Heart left ventricle (tissue), 16 donors: Measurements from ENCODE around the gene CDCA3. TPM values are rescaled to one million over a fixed set of nuclear protein-coding genes. Genes with fewer than 3 reads are reported as not detected.
"Not testable (repeated sequence)": the region's sequence is repeated elsewhere in the genome, so short reads cannot be mapped to it uniquely, and the experiment has no call there.

Source experiments
- ATAC-seq, 4 donors: fragments of 200-7000 bp; cut with Tn5 transposase; one replicate each; pipeline ENCODE4 v1.9.1; 2020 to 2022; ENCODE audit warnings: moderate library complexity in 4 of 4, mild to moderate bottlenecking in 3 of 4, moderate number of reproducible peaks in 1 of 4
- DNase-seq, 5 donors: peaks; one replicate each; pipeline ENCODE4 v3.0.0-alpha.2; 2020
- H3K27ac ChIP-seq, 12 donors: fragments of 200-600 bp; sonication (generic) in 4 of 12; one replicate each; pipeline versions ENCODE4 v1.5.0 to v1.8.0; 2016 to 2022; ENCODE audit warnings: mild to moderate bottlenecking in 2 of 12
- H3K27me3 ChIP-seq, 9 donors: fragments of 200-600 bp; sonication (generic) in 2 of 9; one replicate each; pipeline versions ENCODE4 v1.5.1 to v1.8.0; 2016 to 2022; ENCODE audit warnings: mild to moderate bottlenecking in 3 of 9
- H3K36me3 ChIP-seq, 9 donors: fragments of 200-600 bp; sonication (generic) in 2 of 9; one replicate each; pipeline versions ENCODE4 v1.5.0 to v1.8.0; 2018 to 2022; ENCODE audit warnings: mild to moderate bottlenecking in 2 of 9
- H3K4me1 ChIP-seq, 12 donors: fragments of 200-600 bp; sonication (generic) in 4 of 12; one replicate each; pipeline versions ENCODE4 v1.5.0 to v1.8.0; 2016 to 2022; ENCODE audit warnings: mild to moderate bottlenecking in 3 of 12
- H3K4me3 ChIP-seq, 12 donors: fragments of 200-600 bp; sonication (generic) in 4 of 12; one replicate each; pipeline versions ENCODE4 v1.5.0 to v1.8.0; 2017 to 2022; ENCODE audit warnings: mild to moderate bottlenecking in 9 of 12, moderate library complexity in 4 of 12
- H3K9me3 ChIP-seq, 12 donors: fragments of 200-600 bp; sonication (generic) in 4 of 12; one replicate each; pipeline versions ENCODE4 v1.5.0 to v1.8.0; 2016 to 2022; ENCODE audit warnings: mild to moderate bottlenecking in 1 of 12
- POLR2A ChIP-seq, 2 donors: fragments of 450-650 bp; IDR thresholded peaks; one replicate each; pipeline ENCODE4 v1.6.1; 2017; ENCODE audit warnings: antibody characterized with exemption in 2 of 2, mild to moderate bottlenecking in 2 of 2, moderate library complexity in 2 of 2
- WGBS, 4 donors: extraction: QIAGEN DNeasy Blood & Tissue Kit in 2 of 4; methylation state at CpG; one replicate each; pipeline versions ENCODE4 v1.1.5 to v1.1.7; 2013 to 2018; 5-methylcytosine and 5-hydroxymethylcytosine counted together
- intact Hi-C, 10 donors: fragments of 100-400 bp; cut with DNase I; formaldehyde crosslinking; loops; one replicate each; pipeline versions ENCODE4 v1.11.1 to v1.14.2; 2022
- polyA plus RNA-seq, 2 donors: library from polyadenylated mRNA; stranded (reverse); fragments of 200-250 nt; gene quantifications; one replicate each; pipeline ENCODE4 v1.2.3, GENCODE V29; 2013
- total RNA-seq, 9 donors: library from RNA; depleted of rRNA in 2 of 9; stranded (reverse); fragments of >200 nt in 2 of 9; fragmentation: NEBNext Ultra II Directional in 3 of 9; extraction: Animal tissue kit (Norgen Biotek cat#: 25700) in 3 of 9; gene quantifications; one replicate each; pipeline versions ENCODE4 v1.1.0 to v1.2.4, GENCODE V29; 2016 to 2023
- TF ChIP-seq, protein P1 (sequence below), 12 donors: fragments of 200-600 bp; sonication (generic) in 4 of 12; IDR thresholded peaks; one replicate each; pipeline versions ENCODE4 v1.5.0 to v1.8.0; 2018 to 2022; ENCODE audit warnings: antibody characterized with exemption in 12 of 12, mild to moderate bottlenecking in 5 of 12
- donor health status: ischemic (EF 13 %, LVEDD 7.1; RV severe dilation, severe dysfunction).
- donor health status: healthy with polysubstance abuse.
- donor health status: DM: no; HTN: yes; CAD: no.
- donor health status: DM: no; HTN: no; CAD: no.
- donor health status: ischemic (EF 25% LVEDD 6.9; RV normal size, moderate dysfunction).
- donor health status: ischemic (EF 25% LVEDD 5.7; RV mildly dilated, moderate dysfunction).
- donor health status: healthy.
- donor health status: DM: yes; HTN: yes; CAD: no.
- donor health status: ischemic (EF 35%, LVEDD 5.7; RV mildly dilated, moderate dysfunction).
- donor health status: nonischemic (EF 11% LVEDD 7.7; RV severe dilation, severe dysfunction).
- donor health status: DM: yes; HTN: yes; CAD: no.
- donor health status: PGD.
- donor health status: ischemic (EF 29% LVEDD 5.4; RV normal size, mild dysfunction).
- donor health status: nonischemic (EF 23%, LVEDD 6.1; RV moderate dilation, normal function).

The CDCA3 gene
- total and polyA plus RNA-seq, 11 donors = 0.42 to 8.3 (median 0.93) TPM; not detected in 1

GRCh38 chr12:6887460-6887859 lies 36.4 kb upstream of the CDCA3 start:
- H3K4me1 ChIP-seq = peaks cover 0 to 14% (median 6%) of the 10 kb centered on the region in 12 donors
- no peaks in the 10 kb centered on the region for H3K9me3 ChIP-seq
- H3K36me3 ChIP-seq = peaks cover 0 to 25% (median 15%) of the 10 kb centered on the region in 9 donors
- intact Hi-C loops = no loop called here
- no peak for ATAC-seq
- TF ChIP-seq, protein P1, sequence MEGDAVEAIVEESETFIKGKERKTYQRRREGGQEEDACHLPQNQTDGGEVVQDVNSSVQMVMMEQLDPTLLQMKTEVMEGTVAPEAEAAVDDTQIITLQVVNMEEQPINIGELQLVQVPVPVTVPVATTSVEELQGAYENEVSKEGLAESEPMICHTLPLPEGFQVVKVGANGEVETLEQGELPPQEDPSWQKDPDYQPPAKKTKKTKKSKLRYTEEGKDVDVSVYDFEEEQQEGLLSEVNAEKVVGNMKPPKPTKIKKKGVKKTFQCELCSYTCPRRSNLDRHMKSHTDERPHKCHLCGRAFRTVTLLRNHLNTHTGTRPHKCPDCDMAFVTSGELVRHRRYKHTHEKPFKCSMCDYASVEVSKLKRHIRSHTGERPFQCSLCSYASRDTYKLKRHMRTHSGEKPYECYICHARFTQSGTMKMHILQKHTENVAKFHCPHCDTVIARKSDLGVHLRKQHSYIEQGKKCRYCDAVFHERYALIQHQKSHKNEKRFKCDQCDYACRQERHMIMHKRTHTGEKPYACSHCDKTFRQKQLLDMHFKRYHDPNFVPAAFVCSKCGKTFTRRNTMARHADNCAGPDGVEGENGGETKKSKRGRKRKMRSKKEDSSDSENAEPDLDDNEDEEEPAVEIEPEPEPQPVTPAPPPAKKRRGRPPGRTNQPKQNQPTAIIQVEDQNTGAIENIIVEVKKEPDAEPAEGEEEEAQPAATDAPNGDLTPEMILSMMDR (IDR thresholded peaks at IDR 0.05) = no peak
- no peak for TF ChIP-seq POLR2A (IDR thresholded peaks at IDR 0.05)
- no peak overlapping the region for H3K27ac ChIP-seq
- WGBS, 4 donors = 88 to 93% (median 89%) methylated on average over 8 of the region's 8 CpGs
- no peak for DNase-seq
- H3K4me3 ChIP-seq = no peak overlapping the region
- H3K27me3 ChIP-seq = no peaks in the 10 kb centered on the region

- intact Hi-C loops, H3K4me3 ChIP-seq, H3K27ac ChIP-seq, H3K27me3 ChIP-seq, H3K4me1 ChIP-seq, H3K9me3 ChIP-seq, DNase-seq, ATAC-seq: not testable (repeated sequence)
- H3K36me3 ChIP-seq = peaks cover 0 to 25% (median 15%) of the 10 kb centered on the region in 9 donors
- WGBS, 4 donors = 79 to 89% (median 83%) methylated on average over 11 to 12 of the region's 15 CpGs
Measured at GRCh38 chr12:6886206-6886999, 35.3 kb upstream of the CDCA3 start.

- TF ChIP-seq, protein P1 (IDR thresholded peaks at IDR 0.05) = no peak
- no peak for TF ChIP-seq POLR2A (IDR thresholded peaks at IDR 0.05)
- WGBS, 4 donors = 73 to 77% (median 75%) methylated on average over 22 of the region's 22 CpGs
- intact Hi-C loops = no loop called here
- peak in 1 of 4 donors; percentile 25 for ATAC-seq
- H3K27ac ChIP-seq = no peak overlapping the region
- no peak for DNase-seq
- no peaks in the 10 kb centered on the region for H3K4me1 ChIP-seq
- H3K27me3 ChIP-seq = no peaks in the 10 kb centered on the region
- H3K4me3 ChIP-seq = no peak overlapping the region
- H3K36me3 ChIP-seq = peaks cover 0 to 25% (median 15%) of the 10 kb centered on the region in 9 donors
- H3K9me3 ChIP-seq = no peaks in the 10 kb centered on the region
Measured at GRCh38 chr12:6884539-6884938, 33.5 kb upstream of the CDCA3 start.

DNA sequence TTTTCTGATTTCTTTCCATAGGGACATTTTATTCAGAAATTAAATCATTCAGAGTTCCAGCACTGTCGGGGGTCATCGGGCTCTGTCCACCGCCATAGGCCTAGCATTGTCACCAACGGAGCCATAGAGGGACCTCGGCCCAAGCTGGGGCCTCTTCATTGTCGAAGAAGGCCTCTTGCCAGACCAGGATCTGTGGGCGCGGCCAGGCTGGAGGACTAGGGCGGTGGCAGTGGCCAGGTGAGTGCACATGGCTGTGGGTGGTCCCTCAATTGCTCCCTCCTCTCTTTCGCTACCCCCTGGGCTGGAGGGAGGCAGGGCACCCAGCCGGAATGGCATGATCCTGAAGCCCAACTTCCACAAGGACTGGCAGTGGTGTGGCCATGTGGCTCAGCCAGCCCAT lies 32.6 kb upstream of the CDCA3 start:
- no peaks in the 10 kb centered on the region for H3K27me3 ChIP-seq
- H3K4me3 ChIP-seq = no peak overlapping the region
- ATAC-seq (peak in 2 of 4 donors; percentile 34 to 45), DNase-seq (no peak)
- no peaks in the 10 kb centered on the region for H3K9me3 ChIP-seq
- intact Hi-C loops = no loop called here
- H3K4me1 ChIP-seq = no peaks in the 10 kb centered on the region
- H3K27ac ChIP-seq = no peak overlapping the region
- 90 to 97% (median 95%) methylated on average over 5 to 11 of the region's 11 CpGs for WGBS, 4 donors
- peaks cover 0 to 25% (median 15%) of the 10 kb centered on the region in 9 donors for H3K36me3 ChIP-seq
- TF ChIP-seq, protein P1 (IDR thresholded peaks at IDR 0.05) = no peak
- no peak for TF ChIP-seq POLR2A (IDR thresholded peaks at IDR 0.05)
